CD4-positive, alpha-beta T cell treated with Interferon alpha-2 for 1 hour (primary cell): ENCODE data around the gene CEMIP2.
"Not testable (repeated sequence)": the region's sequence is repeated elsewhere in the genome, so short reads cannot be mapped to it uniquely, and the experiment has no call there.

ENCODE experiments used
- DNase-seq, 2 donors: peaks; one replicate each; pipeline ENCODE4 v3.0.0-alpha.2; 2020 to 2022

The CEMIP2 gene

DNA sequence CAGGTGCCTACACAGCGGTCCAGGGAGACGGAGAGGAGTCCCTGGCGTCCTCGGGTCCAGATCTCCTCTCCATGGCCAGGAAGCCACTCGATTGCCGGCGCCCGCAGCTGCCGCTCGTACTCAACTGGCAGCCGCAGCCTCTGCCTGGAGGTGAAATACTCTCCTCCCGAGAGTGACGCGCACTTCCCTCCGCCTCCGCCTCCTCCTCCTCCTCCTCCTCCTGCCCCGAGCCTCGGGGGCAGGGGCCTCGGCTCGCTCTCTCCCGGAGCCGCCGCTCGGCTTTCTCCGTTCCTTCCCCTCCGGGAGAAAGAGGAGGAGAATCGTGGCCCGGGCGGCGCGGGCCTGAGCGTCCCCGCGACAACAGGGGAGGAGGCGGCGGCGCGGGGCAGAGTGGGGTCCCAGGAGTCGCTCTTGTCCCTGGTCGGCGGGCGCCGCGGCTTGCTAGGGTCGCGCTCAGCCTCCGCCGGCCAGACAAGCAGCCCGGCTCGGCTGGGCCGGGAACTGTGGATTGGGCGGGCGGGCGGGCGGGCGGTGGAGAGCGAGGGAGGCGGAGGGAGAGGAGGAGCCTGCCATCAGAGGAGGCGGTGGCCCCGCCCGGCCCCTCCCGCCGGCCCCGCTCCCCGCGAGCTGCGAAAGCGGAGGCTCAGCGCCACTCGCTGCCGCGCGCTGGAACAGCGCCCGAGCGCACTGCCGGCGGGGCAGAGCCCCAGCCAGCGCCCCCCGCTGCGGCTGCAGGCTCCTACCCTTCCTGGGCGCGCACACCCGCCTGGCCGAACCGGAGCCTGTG, at the start of gene CEMIP2:
TSS of gene CEMIP2 (minus strand) at position 126 of the 787 bp plus-strand sequence. CDS start 18,140 bp downstream, outside the sequence.
- DNase-seq = peak; percentile 89 to 91

DNA sequence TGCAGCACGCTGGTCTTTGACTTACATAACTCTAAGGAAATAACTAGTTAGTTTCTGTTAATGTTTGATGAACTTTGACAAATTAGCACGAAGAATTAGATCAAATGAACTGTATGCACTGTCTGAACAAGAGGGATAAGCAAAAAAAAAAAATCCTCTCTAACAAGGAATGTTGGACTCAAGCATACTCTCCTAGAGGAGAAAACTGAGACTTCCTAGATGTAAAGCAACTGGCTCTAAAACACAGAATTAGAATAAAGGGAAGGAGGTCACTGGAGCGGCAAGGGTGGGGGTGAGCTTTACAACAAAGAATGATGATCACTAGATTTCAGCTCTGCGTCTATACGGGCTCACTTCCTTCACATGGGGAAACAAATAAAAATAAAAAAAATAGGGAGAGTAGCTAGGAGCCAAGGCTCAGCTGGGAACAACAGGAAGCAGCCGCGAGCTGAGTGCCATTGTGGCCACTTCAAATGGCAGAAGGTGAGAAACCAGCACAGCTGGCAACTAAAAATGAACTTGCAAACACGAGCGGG, 48.7 kb upstream of the CEMIP2 start:
- no peak for DNase-seq

- DNase-seq = no peak
Measured at GRCh38 chr9:71814815-71815214, 46.5 kb upstream of the CEMIP2 start.

- no peak for DNase-seq
Measured at GRCh38 chr9:71814226-71814625, 45.9 kb upstream of the CEMIP2 start.

DNA sequence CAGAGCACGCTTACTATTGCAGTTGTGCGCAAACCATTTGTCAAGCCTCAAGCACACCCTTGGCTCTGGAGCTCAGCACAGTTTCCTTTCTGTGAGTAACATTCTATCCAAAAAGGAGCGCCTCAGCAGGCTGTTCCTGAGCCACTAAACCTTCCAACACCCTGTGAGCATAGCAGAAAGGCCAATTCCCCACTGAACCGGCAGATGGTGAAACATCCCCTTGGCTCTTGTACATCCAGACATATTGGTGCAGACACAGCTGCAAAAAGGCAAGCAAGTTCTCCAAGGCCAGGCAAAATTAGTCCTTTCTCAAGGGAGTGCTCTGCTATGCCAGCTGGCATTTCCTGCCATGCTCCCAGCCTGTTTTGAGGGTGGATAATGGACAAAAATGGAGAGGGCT, 44.1 kb upstream of the CEMIP2 start:
- DNase-seq = no peak

DNA sequence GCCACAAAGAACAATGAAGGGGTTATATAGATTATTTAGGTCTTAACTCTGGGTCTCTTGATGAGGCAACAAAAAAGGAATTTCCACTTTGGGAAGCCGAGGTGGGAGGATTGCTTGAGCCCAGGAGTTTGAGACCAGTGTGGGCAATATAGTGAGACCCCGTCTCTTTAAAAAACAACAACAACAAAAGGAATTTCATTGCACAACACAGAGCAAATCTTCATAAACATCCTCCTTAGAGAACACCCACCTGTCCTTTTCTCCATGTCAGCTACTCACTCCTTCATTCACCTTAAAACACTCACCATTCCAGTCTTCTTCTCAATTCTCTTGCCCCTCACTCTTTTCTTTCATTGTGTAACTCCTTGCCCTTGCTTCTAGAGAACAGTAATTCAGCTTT, 39.8 kb upstream of the CEMIP2 start:
- DNase-seq = no peak

DNA sequence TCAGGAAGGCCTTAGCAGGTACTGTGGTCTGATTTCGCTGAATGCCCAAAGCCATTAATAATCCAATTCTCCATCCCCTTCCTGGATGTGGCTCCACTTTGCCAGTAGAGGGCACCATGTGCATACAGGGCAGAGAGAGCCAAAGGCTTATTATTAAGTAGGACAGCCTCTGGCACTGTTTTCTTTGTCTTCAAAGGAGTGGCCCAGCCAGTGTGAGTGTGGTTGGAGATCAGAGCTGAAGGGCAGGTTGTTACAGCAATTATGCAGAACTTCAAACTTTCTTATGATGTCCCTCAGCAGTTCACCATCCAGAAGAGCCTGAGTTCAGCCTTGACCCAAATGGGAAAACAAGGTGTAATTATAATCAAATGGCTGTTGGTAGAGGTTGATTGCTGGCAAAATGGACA, 38.6 kb upstream of the CEMIP2 start:
- DNase-seq = peak; percentile 61 to 76

DNA sequence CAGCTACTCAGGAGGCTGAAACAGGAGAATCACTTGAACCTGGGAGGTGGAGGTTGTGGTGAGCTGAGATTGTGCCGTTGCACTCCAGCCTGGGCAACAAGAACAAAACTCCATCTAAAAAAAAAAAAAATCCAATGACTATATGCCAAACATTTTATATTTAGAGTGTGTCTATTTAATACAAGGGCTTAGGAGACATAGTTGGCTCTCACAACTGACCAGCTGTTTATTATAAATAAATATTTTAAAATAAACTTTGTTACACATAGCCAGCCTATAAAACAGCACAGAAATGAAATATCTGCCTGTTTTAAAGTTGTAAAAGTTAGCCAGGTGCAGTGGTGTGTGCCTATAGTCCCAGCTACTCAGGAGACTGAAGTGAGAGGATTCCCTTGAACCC, 36.8 kb upstream of the CEMIP2 start:
- not testable (repeated sequence) for DNase-seq

- no peak for DNase-seq
Measured at GRCh38 chr9:71801826-71802225, 33.5 kb upstream of the CEMIP2 start.

DNA sequence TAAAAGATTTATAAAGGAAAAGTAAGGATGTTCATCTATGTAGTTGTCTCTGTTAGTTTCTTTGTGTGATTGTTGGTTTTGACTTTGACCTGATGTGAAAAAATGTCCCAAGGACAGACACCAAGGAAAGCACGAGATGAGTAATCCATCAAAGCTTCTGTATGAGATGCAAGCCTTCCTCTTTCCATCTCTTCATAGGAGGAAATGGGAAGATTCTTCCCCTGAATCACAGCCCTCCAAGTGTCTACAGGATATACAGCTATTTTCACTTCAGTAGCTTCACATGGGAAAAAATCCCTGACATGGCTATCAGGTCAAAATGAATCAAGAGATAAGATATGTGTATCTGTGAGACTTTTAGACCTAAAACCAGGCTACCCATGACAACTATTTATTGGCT, 29.0 kb upstream of the CEMIP2 start:
- no peak for DNase-seq

- peak; percentile 38 to 50 for DNase-seq
Measured at GRCh38 chr9:71796100-71796767, 27.9 kb upstream of the CEMIP2 start.

GRCh38 chr9:71795097-71795813, 26.9 kb upstream of the CEMIP2 start:
- peak; percentile 18 to 70 for DNase-seq

DNA sequence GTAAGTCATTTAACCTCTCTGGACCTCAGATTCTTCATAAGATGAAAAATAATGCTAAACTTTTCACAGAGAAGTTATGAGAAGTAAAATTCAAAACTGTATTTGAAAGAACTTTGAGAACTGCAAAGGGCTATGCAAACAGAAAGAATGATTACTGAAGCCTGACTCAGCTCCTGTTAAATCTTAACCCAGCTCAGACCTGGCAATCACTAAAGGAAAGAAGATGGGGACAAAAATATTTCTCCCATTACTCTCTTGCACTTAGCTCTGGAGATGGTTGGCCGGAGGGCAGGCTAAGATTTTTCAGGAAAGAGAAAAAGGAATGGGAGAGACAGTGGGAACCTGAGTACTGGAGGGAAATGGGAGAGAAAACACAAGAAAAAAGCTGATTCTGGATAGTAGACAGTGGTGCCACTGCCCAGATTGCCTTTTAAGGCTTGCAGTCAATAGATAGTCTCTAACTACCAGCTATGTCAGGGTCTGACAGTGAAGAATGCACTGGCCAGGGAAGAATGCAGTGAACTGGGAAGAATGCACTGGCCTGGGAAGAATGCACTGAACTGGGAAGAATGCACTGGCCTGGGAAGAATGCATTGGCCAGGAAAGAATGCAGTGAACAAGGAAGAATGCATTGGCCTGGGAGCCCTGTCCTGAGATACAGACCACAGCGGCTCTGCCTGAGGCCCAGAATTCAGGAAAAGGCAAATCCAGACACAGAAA, 25.2 kb upstream of the CEMIP2 start:
- no peak for DNase-seq

DNA sequence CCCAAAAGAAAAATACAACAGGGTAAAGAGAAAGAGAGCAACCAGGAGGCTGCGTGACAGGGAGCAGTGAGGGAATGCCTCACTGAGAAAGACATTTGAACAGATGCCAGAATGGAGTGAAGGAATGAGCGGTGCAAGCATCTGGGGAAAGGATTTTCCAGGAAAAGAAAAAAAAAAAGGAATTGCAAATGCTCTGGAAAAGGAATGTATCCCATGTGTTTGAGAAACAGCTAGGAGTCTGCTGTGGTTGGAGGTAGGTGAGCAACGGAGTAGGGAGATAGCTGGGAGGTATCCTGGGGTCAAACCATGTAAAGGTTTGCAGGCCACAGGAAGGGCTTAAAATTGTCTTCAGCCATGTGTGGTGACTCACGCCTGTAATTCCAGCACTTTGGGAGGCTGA, 23.6 kb upstream of the CEMIP2 start:
- DNase-seq = no peak

DNA sequence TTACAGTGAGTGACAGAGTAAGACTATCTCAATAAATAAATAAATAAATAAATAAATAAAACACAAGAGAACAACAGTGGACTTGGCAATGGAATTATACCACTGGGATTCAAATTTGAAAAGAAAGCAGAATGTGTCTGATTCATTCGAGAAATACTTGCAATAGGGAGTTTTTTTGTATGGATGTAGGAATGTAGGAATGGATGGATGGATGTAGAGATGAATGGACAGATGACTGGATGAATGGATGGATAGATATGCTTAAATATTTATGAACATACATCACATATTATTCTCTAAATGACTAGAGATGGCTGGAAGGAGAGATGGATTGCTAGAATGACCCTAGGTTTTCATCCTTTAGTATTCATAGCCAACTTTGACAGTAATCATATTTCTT, 22.0 kb upstream of the CEMIP2 start:
- no peak for DNase-seq

- peak; percentile 85 to 88 for DNase-seq
Measured at GRCh38 chr9:71783120-71783523, 14.8 kb upstream of the CEMIP2 start.

DNA sequence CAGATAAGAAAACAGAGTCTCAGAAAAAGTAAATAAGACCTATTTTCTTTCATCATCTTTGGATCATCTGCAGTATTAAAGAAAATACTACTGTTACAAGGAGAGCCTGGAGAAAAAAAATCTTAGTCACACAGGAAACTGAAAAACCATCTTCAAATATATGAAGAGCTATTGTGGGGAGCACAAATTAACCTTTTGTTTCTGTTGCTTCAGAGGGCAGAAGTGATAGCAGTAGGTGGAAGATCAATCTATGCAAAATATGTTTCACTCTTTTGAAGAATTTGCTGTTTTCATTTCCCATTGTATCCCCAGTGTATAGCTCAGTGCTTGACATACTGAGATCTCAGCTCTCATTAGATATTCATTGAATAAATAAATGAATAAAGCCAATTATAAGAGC, 13.1 kb upstream of the CEMIP2 start:
- DNase-seq = peak in 1 of 2 donors; percentile 39

DNA sequence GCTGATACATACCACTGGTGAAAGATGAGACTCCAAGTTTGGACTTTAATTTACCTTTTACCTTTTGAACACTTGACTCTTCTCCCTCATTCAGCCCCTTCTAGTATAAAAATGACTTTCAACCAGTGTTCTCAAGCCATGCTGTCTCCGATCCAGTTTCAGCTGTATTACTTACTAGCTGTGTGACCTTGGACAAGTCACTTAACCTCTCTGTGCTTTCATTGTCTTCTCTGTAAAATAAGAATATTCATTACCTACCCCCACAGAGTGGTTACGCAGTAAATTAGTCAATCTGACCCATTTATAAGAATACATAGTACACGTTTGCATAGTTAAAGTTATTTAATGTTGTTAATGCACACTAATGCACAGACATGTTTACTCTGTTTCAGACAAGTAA, 12.6 kb upstream of the CEMIP2 start:
- DNase-seq = no peak

- DNase-seq = no peak
Measured at GRCh38 chr9:71778085-71778484, 9.8 kb upstream of the CEMIP2 start.

- DNase-seq = no peak
Measured at GRCh38 chr9:71774920-71775319, 6.6 kb upstream of the CEMIP2 start.

DNA sequence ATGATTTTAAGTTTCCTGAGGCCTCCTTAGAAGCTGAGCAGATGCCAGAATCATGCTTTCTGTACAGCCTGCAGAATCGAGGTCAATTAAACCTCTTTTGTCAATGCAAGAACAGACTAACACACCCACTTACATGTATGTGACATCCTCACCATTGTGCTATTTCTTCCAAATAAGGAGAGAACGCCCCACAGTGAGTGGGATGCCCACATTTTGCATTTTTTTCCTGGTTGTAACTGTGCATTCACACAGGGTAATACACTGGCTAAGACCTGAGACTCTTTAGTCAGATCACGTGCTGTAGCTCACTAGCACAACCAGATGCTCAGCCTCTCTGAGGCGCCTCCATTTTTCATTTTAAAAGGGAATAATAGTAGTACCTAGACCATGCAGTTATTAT, 4.4 kb upstream of the CEMIP2 start:
- no peak for DNase-seq

GRCh38 chr9:71770170-71770569, 1.9 kb upstream of the CEMIP2 start:
- DNase-seq = no peak
